Pericardium fibroblast (primary cell): ENCODE measurements around the gene ING3. TPM values are rescaled to one million over a fixed set of nuclear protein-coding genes. Genes with fewer than 3 reads are reported as not detected.

Experiments
- total RNA-seq: library from RNA; depleted of rRNA; stranded (reverse); fragments of >200 nt; gene quantifications from 2 replicates; pipeline ENCODE4 v1.2.3, GENCODE V29; 2015

ING3 gene, protein sequence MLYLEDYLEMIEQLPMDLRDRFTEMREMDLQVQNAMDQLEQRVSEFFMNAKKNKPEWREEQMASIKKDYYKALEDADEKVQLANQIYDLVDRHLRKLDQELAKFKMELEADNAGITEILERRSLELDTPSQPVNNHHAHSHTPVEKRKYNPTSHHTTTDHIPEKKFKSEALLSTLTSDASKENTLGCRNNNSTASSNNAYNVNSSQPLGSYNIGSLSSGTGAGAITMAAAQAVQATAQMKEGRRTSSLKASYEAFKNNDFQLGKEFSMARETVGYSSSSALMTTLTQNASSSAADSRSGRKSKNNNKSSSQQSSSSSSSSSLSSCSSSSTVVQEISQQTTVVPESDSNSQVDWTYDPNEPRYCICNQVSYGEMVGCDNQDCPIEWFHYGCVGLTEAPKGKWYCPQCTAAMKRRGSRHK
- total RNA-seq, result 6.9 and 10.2 TPM in 2 replicates

DNA sequence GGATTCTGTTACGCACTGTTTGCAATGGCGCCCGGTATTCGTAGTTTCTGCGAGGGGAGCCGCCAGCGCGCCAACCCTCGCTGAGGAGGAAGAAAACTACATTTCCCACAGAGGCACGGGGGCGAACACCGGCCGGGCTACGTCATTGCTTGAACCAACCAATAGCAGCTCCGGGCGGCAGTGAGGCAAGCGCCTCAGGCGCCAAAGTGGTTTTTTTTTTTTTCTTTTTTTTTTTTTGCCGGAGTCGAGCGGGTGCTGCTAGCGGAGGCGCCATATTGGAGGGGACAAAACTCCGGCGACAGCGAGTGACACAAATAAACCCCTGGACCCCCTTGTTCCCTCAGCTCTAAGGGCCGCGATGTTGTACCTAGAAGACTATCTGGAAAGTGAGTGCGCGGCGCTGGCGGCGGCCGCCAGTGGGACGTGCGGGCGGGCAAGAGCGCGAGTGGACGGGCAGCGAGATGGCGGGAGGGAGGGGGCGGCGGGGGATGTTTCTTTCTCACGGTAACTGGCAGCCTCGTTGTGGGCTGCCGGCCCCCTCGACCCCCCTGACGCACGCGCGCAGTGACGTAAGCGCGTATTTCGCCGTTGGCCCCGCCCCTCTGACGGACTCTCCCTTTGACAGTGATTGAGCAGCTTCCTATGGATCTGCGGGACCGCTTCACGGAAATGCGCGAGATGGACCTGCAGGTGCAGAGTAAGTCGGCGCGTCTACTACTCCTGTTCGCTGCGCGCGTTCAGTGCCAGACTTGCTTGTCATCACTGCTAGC lies at the start of gene ING3:
ING3 (plus strand) TSS at position 239 of the 770 bp plus-strand sequence; CDS start at position 359, 120 bp downstream.

DNA sequence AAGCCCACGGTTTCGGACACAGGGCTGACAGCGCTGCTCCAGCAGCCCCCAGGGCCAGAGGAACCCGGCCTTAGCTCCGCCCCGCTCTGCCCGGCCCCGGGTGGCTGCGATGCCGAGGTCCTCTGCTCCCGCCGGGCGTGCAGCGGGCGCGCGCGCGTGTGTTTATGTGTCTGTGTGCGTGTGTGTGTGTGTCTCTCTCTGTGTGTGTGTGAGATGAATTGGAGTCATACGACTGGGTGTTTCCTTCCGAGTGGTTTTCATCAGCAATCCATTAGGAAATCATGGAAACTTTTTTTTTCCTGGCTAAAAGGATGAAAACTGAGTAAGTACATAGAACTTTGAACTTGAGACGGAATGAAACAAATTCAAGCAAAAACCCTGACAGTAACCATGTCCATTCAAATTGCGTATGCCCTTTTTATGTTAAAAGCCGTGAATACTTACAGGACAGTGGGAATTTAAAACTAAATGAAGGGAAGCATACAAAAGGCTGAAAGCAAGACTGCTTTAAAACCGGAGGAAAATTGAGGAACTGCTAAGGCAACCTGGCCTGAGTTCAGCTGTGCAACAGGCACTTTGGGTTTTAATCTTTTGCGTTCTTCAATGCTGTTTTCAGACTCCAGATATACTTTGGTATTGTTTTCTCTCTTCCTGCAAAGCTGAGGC lies 38.1 kb downstream of the ING3 start, which contains the start of gene CPED1:
CPED1 (plus strand) TSS at position 121 of the 666 bp plus-strand sequence. CDS start 911 bp downstream, outside the sequence.

Other genes with a start within 250 kb of the ING3 start
- gene TSPAN12, start 92.6 kb upstream of the ING3 start, total RNA-seq, result 0.51 and 5.5 TPM in 2 replicates
- 6.1 and 6.9 TPM in 2 replicates for gene CPED1, start 37.9 kb downstream of the ING3 start, total RNA-seq